HG03575 (cell line): ENCODE measurements around the gene CCDC68.
"Not testable (repeated sequence)": the region's sequence is repeated elsewhere in the genome, so short reads cannot be mapped to it uniquely, and the experiment has no call there.

Experiments used
- ATAC-seq: cut with Tn5 transposase; IDR thresholded peaks from one replicate; pipeline ENCODE4 v1.9.1; 2021; ENCODE audit not compliant: unreplicated experiment, insufficient number of reproducible peaks, low FRiP score; ENCODE audit errors: extremely low read depth

Gene CCDC68

DNA sequence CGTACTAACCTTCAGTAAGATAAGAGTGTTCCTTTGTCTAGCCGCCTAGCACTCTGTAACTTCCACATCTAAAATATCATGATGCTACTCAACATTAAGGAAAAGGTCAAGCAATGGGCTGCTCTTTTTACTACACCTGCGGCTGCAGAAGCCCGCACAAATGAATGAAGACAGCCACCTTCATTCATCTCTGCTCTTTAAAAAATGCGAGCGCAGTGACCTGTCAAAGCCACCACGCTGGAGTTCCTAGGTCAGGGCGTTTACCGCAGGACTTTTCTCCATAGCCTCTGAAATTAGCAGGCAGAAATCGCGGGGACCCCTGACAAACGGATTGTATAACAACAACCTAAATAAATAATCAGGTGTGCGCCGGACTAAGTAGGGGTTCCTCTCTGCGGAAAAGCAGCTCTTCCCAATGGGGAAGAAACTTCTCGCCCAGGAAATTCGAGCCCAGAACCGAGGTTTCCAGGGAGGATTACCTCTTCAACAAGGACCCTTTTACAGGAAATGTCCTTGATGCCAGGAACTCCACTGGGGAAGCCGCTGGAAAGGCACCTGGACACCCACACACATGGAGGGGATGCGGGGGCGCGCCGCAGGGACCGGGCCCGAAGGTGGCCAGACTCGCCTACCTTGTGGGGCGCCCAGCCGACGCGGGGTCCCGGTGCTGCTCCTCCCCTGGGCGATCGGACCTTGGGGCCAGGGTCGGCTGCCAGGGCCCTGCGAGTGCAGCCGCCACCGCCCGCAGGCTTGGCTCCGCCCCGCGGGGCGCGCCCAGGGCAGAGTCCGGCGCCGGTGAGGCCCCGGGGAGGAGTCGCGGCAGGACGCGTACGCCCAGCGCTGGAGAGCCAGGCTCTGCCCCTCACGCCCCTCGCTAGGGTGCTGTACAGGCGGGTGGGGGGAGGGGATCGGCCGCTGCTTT is at the start of gene CCDC68:
Gene CCDC68, minus strand, starts transcription at position 758 of the 922 bp plus-strand sequence. CDS start 16,670 bp downstream, outside the sequence.
- ATAC-seq: no peak

- no peak for ATAC-seq
Observed at GRCh38 chr18:55007602-55008001, 48.3 kb upstream of the CCDC68 start.

DNA sequence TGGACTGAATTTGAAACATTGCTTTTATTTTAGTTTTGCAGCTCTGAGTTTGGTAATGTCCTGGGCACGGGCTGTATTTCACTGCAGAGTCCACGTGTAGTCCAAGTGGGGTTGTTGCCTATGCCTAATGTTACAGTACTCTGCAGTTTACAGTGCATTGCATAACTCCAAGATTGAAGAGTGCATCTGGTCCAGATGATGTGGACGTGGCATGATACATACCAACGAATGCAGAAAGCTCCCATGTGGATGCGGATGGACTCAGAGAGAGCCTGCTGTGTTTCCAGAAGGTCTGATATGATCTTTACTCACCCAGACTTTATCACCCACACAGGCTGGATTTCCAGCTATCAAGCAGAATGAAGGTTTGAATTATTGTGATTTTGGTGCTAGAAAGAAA is 44.4 kb upstream of the CCDC68 start:
- no peak for ATAC-seq

- no peak for ATAC-seq
Observed at GRCh38 chr18:55002261-55002660, 43.0 kb upstream of the CCDC68 start.

- no peak for ATAC-seq
Observed at GRCh38 chr18:55001394-55002024, 42.2 kb upstream of the CCDC68 start.

DNA sequence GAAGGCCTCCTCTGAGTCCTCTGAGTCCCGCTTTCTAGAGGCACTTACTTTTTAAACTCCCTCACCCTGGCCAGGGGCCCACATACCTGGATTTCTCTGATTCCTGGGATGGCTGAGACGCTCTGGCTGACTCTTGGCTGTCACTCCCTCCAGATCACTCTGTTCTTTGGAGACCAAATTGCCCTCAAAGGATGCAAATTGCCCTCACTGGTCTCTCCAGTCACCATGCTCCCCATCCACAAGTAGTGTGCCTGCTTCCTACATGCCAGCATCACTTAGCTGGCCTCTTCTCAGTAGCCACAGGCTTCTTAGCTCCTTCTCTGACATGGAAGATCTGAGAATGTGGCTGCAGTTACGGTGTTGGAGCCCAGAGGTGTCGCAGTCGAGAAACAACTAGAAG is 41.3 kb upstream of the CCDC68 start:
- no peak for ATAC-seq

DNA sequence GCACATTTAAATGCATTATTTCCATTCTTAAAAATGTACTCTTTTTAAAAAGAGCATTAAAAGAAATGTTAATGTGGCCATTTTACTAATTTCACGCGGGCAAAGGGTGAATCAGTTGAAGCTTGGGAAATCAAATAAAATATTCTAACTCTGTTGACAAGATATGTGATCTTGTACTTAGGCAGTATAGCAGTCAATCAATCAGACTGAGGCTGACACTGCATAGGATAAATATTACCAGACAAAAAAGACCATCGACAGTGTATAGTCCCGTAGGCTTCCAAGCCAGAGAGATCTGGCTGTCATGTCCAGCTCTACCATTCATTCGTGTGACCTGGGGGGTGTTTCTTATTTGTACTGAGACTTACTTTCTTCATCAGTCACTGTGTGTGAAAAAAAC is 39.8 kb upstream of the CCDC68 start:
- no peak for ATAC-seq

DNA sequence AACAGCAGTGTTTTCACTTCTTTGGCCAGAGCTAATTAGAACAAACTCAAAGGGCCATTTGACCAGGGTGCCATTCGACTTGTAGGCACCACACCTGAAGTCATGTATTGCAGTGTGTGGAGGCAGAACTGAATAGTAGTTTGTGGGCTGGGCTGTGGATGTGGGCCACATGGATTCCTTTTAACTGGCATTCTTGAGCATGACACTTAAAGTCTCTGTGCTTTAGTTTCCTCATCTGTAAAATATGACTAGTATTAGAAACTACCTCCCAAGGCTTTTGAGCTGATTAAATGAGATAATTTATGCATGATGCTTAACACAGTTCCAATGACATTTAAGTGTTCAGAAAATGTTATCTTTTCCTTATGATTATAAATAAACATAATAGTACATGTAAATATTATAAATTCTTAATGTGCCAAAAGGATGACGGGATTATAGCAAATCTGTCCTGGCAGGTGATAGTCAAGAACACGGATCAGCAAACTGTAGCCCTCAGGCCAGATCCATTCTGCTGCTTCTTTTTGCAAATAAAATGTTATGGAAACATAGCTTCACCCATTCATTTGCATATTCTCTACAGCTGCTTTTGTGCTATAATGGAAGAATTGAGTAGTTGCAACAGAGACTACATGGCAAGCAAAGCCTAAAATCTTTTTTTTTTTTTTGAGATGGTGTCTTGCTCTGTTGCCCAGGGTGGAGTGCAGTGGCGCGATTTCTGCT is 36.3 kb upstream of the CCDC68 start:
- no peak for ATAC-seq

- ATAC-seq: no peak
Observed at GRCh38 chr18:54991981-54992380, 32.7 kb upstream of the CCDC68 start.

- no peak for ATAC-seq
Observed at GRCh38 chr18:54984908-54985307, 25.6 kb upstream of the CCDC68 start.

- ATAC-seq: no peak
Observed at GRCh38 chr18:54983791-54984190, 24.5 kb upstream of the CCDC68 start.

DNA sequence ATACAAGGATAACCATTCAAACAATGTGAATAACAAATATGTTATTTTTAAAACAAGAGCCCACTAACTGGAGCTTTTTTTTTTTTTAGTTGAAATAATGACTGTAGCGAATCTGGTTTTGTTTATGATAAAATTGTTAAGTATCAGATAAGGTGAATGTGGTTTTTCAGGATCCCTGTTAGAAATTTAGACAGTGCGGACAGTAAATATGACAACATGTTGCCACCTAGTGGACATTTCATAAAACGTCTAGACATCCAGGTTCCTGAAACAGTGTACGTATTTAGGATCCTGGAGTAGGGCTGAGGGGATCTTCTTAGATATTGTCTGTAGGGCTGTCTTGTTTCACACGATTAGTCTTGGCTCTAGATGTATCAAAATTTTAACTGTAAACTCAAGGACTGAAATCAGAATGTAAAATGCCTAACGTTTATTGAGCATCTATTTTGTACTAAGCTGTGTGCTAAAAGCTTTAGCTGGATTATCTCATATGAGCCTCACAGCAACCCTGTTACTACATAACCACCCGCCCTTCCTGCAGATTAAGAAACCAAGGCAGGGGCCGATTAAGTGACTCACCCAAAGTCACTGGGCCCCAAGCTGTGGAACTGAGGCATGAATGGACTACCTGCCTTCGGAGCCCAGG is 23.9 kb upstream of the CCDC68 start:
- ATAC-seq: no peak

DNA sequence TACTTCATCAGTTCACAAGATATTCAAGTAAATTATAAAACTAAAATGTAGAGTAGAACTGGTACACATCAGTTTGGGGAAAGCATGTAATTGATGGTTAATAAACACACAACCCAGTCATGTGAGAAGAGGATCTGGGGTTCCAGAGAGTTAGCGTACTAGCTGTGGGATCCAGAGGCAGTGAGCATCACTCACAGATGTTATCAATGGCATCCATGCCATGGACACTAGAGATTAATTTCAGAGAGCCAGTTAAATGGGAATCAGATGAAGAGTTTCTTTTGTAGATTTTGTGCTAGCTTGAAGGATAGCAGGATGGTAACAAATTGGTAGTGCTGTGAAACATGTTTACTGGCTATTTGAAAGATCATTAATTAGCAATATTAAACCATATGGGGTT is 21.8 kb upstream of the CCDC68 start:
- no peak for ATAC-seq

- no peak for ATAC-seq
Observed at GRCh38 chr18:54975598-54975997, 16.3 kb upstream of the CCDC68 start.

DNA sequence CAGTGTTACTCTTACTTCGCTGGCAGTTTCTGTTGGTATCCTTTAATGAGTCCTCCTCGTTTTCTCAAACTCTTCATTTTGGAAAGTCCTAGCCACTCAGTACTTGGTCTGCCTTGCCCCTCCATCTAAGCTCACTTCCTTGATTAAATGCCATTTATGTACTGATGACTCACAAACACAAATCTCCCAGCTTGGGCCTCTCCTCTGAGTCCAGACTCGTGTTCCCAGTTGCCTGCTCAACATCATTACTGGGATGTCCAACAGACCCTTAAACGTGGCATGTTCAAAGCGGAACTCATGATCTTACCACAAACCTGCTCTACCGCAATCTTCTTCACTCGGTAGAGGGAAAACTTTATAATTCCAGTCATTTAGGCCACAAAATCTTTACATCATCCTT is 13.8 kb upstream of the CCDC68 start:
- ATAC-seq: no peak

- ATAC-seq: no peak
Observed at GRCh38 chr18:54968807-54969206, 9.5 kb upstream of the CCDC68 start.

GRCh38 chr18:54968237-54968636 is 9.0 kb upstream of the CCDC68 start:
- not testable (repeated sequence) for ATAC-seq

DNA sequence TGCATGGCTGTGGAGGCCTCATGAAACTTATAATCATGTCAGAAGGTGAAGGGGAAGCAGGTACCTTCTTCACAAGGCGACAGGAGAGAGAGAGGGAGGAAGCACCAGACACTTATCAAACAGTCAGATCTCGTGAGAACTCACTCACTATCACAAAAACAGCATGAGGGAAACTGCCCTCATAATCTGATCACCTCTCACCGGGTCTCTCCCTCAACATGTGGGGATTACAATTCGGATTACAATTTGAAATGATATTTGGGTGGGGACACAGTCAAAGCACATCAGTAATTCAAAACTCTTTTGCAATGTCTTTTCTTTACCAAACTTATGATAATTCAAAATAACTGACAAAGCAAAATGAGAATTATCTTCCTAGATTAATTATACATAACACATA is 8.5 kb upstream of the CCDC68 start:
- ATAC-seq: no peak

- no peak for ATAC-seq
Observed at GRCh38 chr18:54964741-54965140, 5.5 kb upstream of the CCDC68 start.
